H1 (cell line): ENCODE results near the gene LENG1. TPM values are rescaled to one million over a fixed set of nuclear protein-coding genes. Genes with fewer than 3 reads are reported as not detected.

Experiments used
- CTCF ChIA-PET: fragments of 300-600 bp; sonication (Branson Sonifier 250); formaldehyde crosslinking; loops from one replicate; lab custom pipeline; 2021; ENCODE audit not compliant: partially characterized antibody; lab: Charles Lee
- POLR2A ChIA-PET: fragments of 300-600 bp; sonication (Branson Sonifier 250); formaldehyde crosslinking; loops from one replicate; lab custom pipeline; 2021; ENCODE audit warnings: inconsistent platforms; ENCODE audit not compliant: partially characterized antibody; lab: Charles Lee
- DNase-seq, 2 experiments: peaks; one replicate each; pipeline versions ENCODE4 v3.0.0 to v3.0.0-alpha.2; 2010 to 2022; ENCODE audit warnings: low spot score in 2 of 2, low read depth in 1 of 2, mixed read lengths in 1 of 2
- FAIRE-seq: peaks from 2 replicates; lab custom pipeline; 2011; peaks lifted over from hg19 to GRCh38; lab: Jason Lieb, UNC
- H2AFZ ChIP-seq: 2 replicates; pipeline ENCODE4 v1.8.1; 2012; ENCODE audit warnings: low read length, inconsistent platforms
- H2AK5ac ChIP-seq: 2 replicates; pipeline ENCODE4 v1.6.1; 2013; ENCODE audit warnings: low read depth, low read length
- H2BK120ac ChIP-seq: replicated peaks from 2 replicates; pipeline ENCODE3; 2013; ENCODE audit warnings: low read depth, low read length, inconsistent platforms
- H2BK12ac ChIP-seq: 2 replicates; pipeline ENCODE4 v1.6.1; 2013; ENCODE audit warnings: low read depth, low read length
- H2BK15ac ChIP-seq: 2 replicates; pipeline ENCODE4 v1.6.1; 2013; ENCODE audit warnings: low read length
- H2BK20ac ChIP-seq: 2 replicates; pipeline ENCODE4 v1.6.1; 2013; ENCODE audit warnings: low read length
- H2BK5ac ChIP-seq: 2 replicates; pipeline ENCODE4 v1.6.1; 2013; ENCODE audit warnings: low read depth, low read length
- H3K14ac ChIP-seq: 2 replicates; pipeline ENCODE4 v1.6.1; 2013; ENCODE audit warnings: inconsistent platforms; ENCODE audit not compliant: insufficient read length
- H3K18ac ChIP-seq: 2 replicates; pipeline ENCODE4 v1.6.1; 2013; ENCODE audit warnings: low read length; ENCODE audit errors: extremely low read depth
- H3K23ac ChIP-seq: 2 replicates; pipeline ENCODE4 v1.6.1; 2013; ENCODE audit warnings: inconsistent platforms; ENCODE audit not compliant: insufficient read length
- H3K23me2 ChIP-seq: 2 replicates; pipeline ENCODE4 v1.6.1; 2013; ENCODE audit warnings: low read depth, low read length
- H3K27ac ChIP-seq: 2 replicates; pipeline ENCODE4 v1.6.1; 2011; ENCODE audit warnings: low read depth, low read length, inconsistent platforms
- H3K27me3 ChIP-seq, 4 experiments: replicated peaks in 1 of 4; 1 replicate in 1 of 4; 2 replicates in 3 of 4; pipeline versions ENCODE4 v1.6.1 to v1.8.1; 2011 to 2013; ENCODE audit warnings: low read length in 3 of 4, mild to moderate bottlenecking in 3 of 4, inconsistent platforms in 2 of 4, mixed read lengths in 2 of 4, moderate library complexity in 1 of 4; ENCODE audit not compliant: control insufficient read depth in 3 of 4, insufficient read depth in 3 of 4; ENCODE audit errors: extremely low read depth in 1 of 4
- H3K36me3 ChIP-seq, 4 experiments: 2 replicates each; pipeline versions ENCODE4 v1.6.1 to v1.8.1; 2011 to 2013; ENCODE audit warnings: mild to moderate bottlenecking in 4 of 4, low read length in 3 of 4, moderate library complexity in 2 of 4, control low read depth in 1 of 4, inconsistent platforms in 1 of 4; ENCODE audit not compliant: insufficient read depth in 4 of 4, control insufficient read depth in 2 of 4
- H3K4ac ChIP-seq: replicated peaks from 2 replicates; pipeline ENCODE3; 2013; ENCODE audit warnings: low read length, low read depth, mixed read lengths, inconsistent platforms; ENCODE audit not compliant: insufficient read length
- H3K4me1 ChIP-seq, 4 experiments: replicated peaks in 1 of 4; 1 replicate in 1 of 4; 2 replicates in 3 of 4; pipeline versions ENCODE4 v1.6.1 to v1.8.1; 2011 to 2013; ENCODE audit warnings: low read length in 3 of 4, inconsistent platforms in 2 of 4, mixed read lengths in 1 of 4; ENCODE audit not compliant: insufficient read depth in 4 of 4, control insufficient read depth in 3 of 4
- H3K4me2 ChIP-seq, 2 experiments: 2 replicates each; pipeline versions ENCODE4 v1.6.1 to v1.8.1; 2011 to 2013; ENCODE audit warnings: low read depth in 2 of 2, low read length in 2 of 2, control low read depth in 1 of 2, inconsistent platforms in 1 of 2, mild to moderate bottlenecking in 1 of 2; ENCODE audit not compliant: insufficient read depth in 1 of 2
- H3K4me3 ChIP-seq, 4 experiments: fragments of 200-600, 300-600 bp in 1 of 4; sonication (generic), shearing (Covaris generic), sonication (Bioruptor Twin) in 1 of 4; 2 replicates each; pipeline versions ENCODE4 v1.5.1 to v1.8.1; 2011 to 2016; ENCODE audit warnings: low read length in 4 of 4, low read depth in 3 of 4, control low read depth in 2 of 4, inconsistent platforms in 2 of 4, mild to moderate bottlenecking in 2 of 4, mixed read lengths in 1 of 4, moderate library complexity in 1 of 4; ENCODE audit not compliant: insufficient read depth in 2 of 4; ENCODE audit errors: extremely low read depth in 1 of 4
- H3K56ac ChIP-seq: replicated peaks from 2 replicates; pipeline ENCODE3; 2013; ENCODE audit warnings: low read depth, mild to moderate bottlenecking, mixed read lengths, low read length, inconsistent platforms; ENCODE audit not compliant: insufficient read length
- H3K79me1 ChIP-seq: 2 replicates; pipeline ENCODE4 v1.6.1; 2013; ENCODE audit warnings: low read depth, low read length, control low read depth
- H3K79me2 ChIP-seq, 2 experiments: 2 replicates each; pipeline versions ENCODE4 v1.6.1 to v1.8.1; 2012 to 2013; ENCODE audit warnings: low read length in 2 of 2, mild to moderate bottlenecking in 2 of 2, inconsistent platforms in 1 of 2; ENCODE audit not compliant: insufficient read depth in 2 of 2, control insufficient read depth in 1 of 2
- H3K9ac ChIP-seq, 4 experiments: replicated peaks in 1 of 4; 1 replicate in 1 of 4; 2 replicates in 3 of 4; pipeline versions ENCODE4 v1.6.1 to v1.8.1; 2011 to 2013; ENCODE audit warnings: low read depth in 3 of 4, low read length in 3 of 4, control low read depth in 2 of 4, mild to moderate bottlenecking in 2 of 4, moderate library complexity in 2 of 4, inconsistent platforms in 1 of 4; ENCODE audit errors: extremely low read depth in 1 of 4
- H3K9me3 ChIP-seq, 2 experiments: 2 replicates each; pipeline versions ENCODE4 v1.6.1 to v1.8.1; 2012 to 2013; ENCODE audit warnings: mild to moderate bottlenecking in 2 of 2, moderate library complexity in 2 of 2, control low read depth in 1 of 2, inconsistent platforms in 1 of 2, low read depth in 1 of 2, low read length in 1 of 2, mixed read lengths in 1 of 2; ENCODE audit not compliant: insufficient read depth in 2 of 2
- H4K20me1 ChIP-seq, 2 experiments: replicated peaks in 1 of 2; 2 replicates each; pipeline versions ENCODE3 to v1.8.1; 2011 to 2013; ENCODE audit warnings: inconsistent platforms in 2 of 2, low read length in 2 of 2, mild to moderate bottlenecking in 1 of 2; ENCODE audit not compliant: insufficient read depth in 2 of 2, control insufficient read depth in 1 of 2
- H4K5ac ChIP-seq: 2 replicates; pipeline ENCODE4 v1.6.1; 2013; ENCODE audit warnings: low read length, low read depth, mixed read lengths, inconsistent platforms; ENCODE audit not compliant: insufficient read length
- H4K8ac ChIP-seq: 2 replicates; pipeline ENCODE4 v1.8.0; 2013; ENCODE audit warnings: mild to moderate bottlenecking, moderate library complexity, low read length, inconsistent platforms; ENCODE audit not compliant: insufficient read depth; ENCODE audit errors: extremely low read depth
- H4K91ac ChIP-seq: replicated peaks from 2 replicates; pipeline ENCODE3; 2013; ENCODE audit warnings: low read length, mixed read lengths, inconsistent platforms; ENCODE audit not compliant: insufficient read length
- CBX8 ChIP-seq: fragments of 300-800, 300-1000 bp; sonication (generic); IDR thresholded peaks from 2 replicates; pipeline ENCODE4 v1.7.1; 2016; ENCODE audit warnings: low read depth, low read length, borderline replicate concordance
- CHD1 ChIP-seq: IDR thresholded peaks from 2 replicates; pipeline ENCODE4 v1.6.1; 2012; ENCODE audit warnings: low read depth, low read length, improper control_type of control experiment
- CREB1 ChIP-seq: IDR thresholded peaks from 2 replicates; pipeline ENCODE4 v1.6.1; 2012; ENCODE audit warnings: inconsistent platforms
- E2F6 ChIP-seq: IDR thresholded peaks from 2 replicates; pipeline ENCODE4 v1.6.1; 2012; ENCODE audit warnings: inconsistent platforms
- GTF2F1 ChIP-seq: IDR thresholded peaks from 2 replicates; pipeline ENCODE4 v1.6.1; 2012; ENCODE audit warnings: low read depth, low read length, improper control_type of control experiment, borderline replicate concordance
- HDAC6 ChIP-seq: IDR thresholded peaks from one replicate; pipeline ENCODE4 v1.7.1; 2012; ENCODE audit warnings: low read depth, mild to moderate bottlenecking, inconsistent platforms, low read length, moderate library complexity
- PHF8 ChIP-seq: fragments of 200-600 bp; sonication (generic); conservative IDR thresholded peaks from 2 replicates; pipeline ENCODE4 v1.7.1; 2012; ENCODE audit warnings: low read depth, mild to moderate bottlenecking, inconsistent platforms, low read length, moderate library complexity
- RBBP5 ChIP-seq: IDR thresholded peaks from 2 replicates; pipeline ENCODE4 v1.7.1; 2012; ENCODE audit warnings: low read depth, mild to moderate bottlenecking, inconsistent platforms, low read length, moderate library complexity, borderline replicate concordance
- SAP30 ChIP-seq: fragments of 300-600 bp; sonication (generic); IDR thresholded peaks from 2 replicates; pipeline ENCODE4 v1.7.1; 2012; ENCODE audit warnings: low read length, moderate library complexity, mild to moderate bottlenecking, inconsistent platforms; ENCODE audit not compliant: insufficient read depth, insufficient replicate concordance
- SIN3A ChIP-seq, 2 experiments: IDR thresholded peaks in 1 of 2; conservative IDR thresholded peaks in 1 of 2; 2 replicates each; pipeline ENCODE4 v1.6.1; 2011 to 2012; ENCODE audit warnings: low read length in 2 of 2, improper control_type of control experiment in 1 of 2, low read depth in 1 of 2, mild to moderate bottlenecking in 1 of 2
- SUZ12 ChIP-seq: fragments of 200-600 bp; sonication (generic); IDR thresholded peaks from 2 replicates; pipeline ENCODE4 v1.6.1; 2012; ENCODE audit warnings: mild to moderate bottlenecking, inconsistent platforms, low read length, moderate library complexity, mixed read lengths
- TBP ChIP-seq: IDR thresholded peaks from 2 replicates; pipeline ENCODE4 v1.6.1; 2011; ENCODE audit warnings: low read depth, low read length, improper control_type of control experiment
- WGBS, 2 experiments: shearing (Covaris generic) in 1 of 2; methylation state at CpG; one replicate each; pipeline versions ENCODE4 v1.1.6 to v1.1.7; 2013 to 2015; ENCODE audit warnings: low lambda C conversion rate in 2 of 2, mixed read lengths in 2 of 2, inconsistent platforms in 1 of 2, low coverage in 1 of 2, missing lambda C conversion rate in 1 of 2; ENCODE audit not compliant: insufficient replicate concordance in 2 of 2, insufficient coverage in 1 of 2, insufficient read length in 1 of 2; ENCODE audit errors: extremely low coverage in 1 of 2, missing lambda C conversion rate in 1 of 2; 5-methylcytosine and 5-hydroxymethylcytosine counted together
- polyA plus RNA-seq, 7 experiments: library from polyadenylated mRNA; depleted of rRNA in 3 of 7; stranded (reverse) in 5 of 7; unstranded in 2 of 7; fragments of >200 nt in 5 of 7; fragments of 200-250 nt in 2 of 7; gene quantifications; 1 replicate in 5 of 7; 2 replicates in 1 of 7; 4 replicates in 1 of 7; pipeline versions ENCODE4 v1.2.1 to v1.2.3, GENCODE V29; 2011 to 2013; ENCODE audit warnings: missing spikeins in 2 of 7, mixed read lengths in 2 of 7
- total RNA-seq: library from RNA; stranded (reverse); fragmentation: NEBNext Ultra II Directional; extraction: Animal tissue kit (Norgen Biotek cat#: 25700); gene quantifications from 2 replicates; pipeline ENCODE4 v1.2.1, GENCODE V29; 2021

LENG1 gene
- total and polyA plus RNA-seq, 2 of the 8 experiments (the other 6 are each of a cell fraction or from before 2014, with no cell fraction given): 1.2 to 4.4 TPM

- H3K4me3 ChIP-seq: no peak overlapping the region
- no peak overlapping the region for H3K4ac ChIP-seq
- no peak overlapping the region for H3K14ac ChIP-seq
- H3K18ac ChIP-seq: no peak overlapping the region
- H3K27ac ChIP-seq: no peak overlapping the region
- H2AK5ac ChIP-seq: no peak overlapping the region
- H2BK5ac ChIP-seq: no peak overlapping the region
- DNase-seq: no peak
- WGBS, 2 experiments: 93% methylated on average over 14 of the region's 19 CpGs; no CpG with 5 or more reads in 1 of the 2 experiments
- peaks cover 51 to 95% (median 83%) of the 10 kb centered on the region in 4 experiments for H3K36me3 ChIP-seq
- no peaks in the 10 kb centered on the region for H3K9me3 ChIP-seq
- no peaks in the 10 kb centered on the region for H3K79me2 ChIP-seq
- H3K23me2 ChIP-seq: no peaks in the 10 kb centered on the region
- no peaks in the 10 kb centered on the region; the same call in 1 of the 2 replicates for H3K79me1 ChIP-seq
- H4K8ac ChIP-seq: no peak overlapping the region; the same call in 1 of the 2 replicates
- no peak overlapping the region for H3K4me2 ChIP-seq
- no peaks in the 10 kb centered on the region for H3K27me3 ChIP-seq
- no peak overlapping the region for H2BK120ac ChIP-seq
- H2AFZ ChIP-seq: no peak overlapping the region
- peaks cover 22 to 37% of the 10 kb centered on the region in 2 experiments for H4K20me1 ChIP-seq
- H2BK20ac ChIP-seq: no peak overlapping the region
- no peak overlapping the region for H2BK15ac ChIP-seq
- no peak overlapping the region for H3K9ac ChIP-seq
- no peak overlapping the region for H4K5ac ChIP-seq
- H2BK12ac ChIP-seq: no peak overlapping the region
- CTCF ChIA-PET: interaction anchor here (1.1 to 2.3 kb wide), 2 partner anchors 9 kb away, joined by 3 to 6 read pairs; no protein-coding TSS in a partner anchor
- no peak for FAIRE-seq
- no peaks in the 10 kb centered on the region for H3K4me1 ChIP-seq
- H3K56ac ChIP-seq: no peak overlapping the region
- POLR2A ChIA-PET: interaction anchor here (0.8 to 14.8 kb wide), 7 partner anchors 9 to 55 kb away, joined by 3 to 348 read pairs (median 3); partner anchors contain the start of genes CNOT3 and LENG1
- no peak overlapping the region for H3K23ac ChIP-seq
- no peak overlapping the region for H4K91ac ChIP-seq
- no peak for TF ChIP-seq GTF2F1
- no peak for TF ChIP-seq E2F6
- no peak for TF ChIP-seq CREB1
- no peak for TF ChIP-seq PHF8
- TF ChIP-seq SIN3A (conservative IDR thresholded peaks at IDR 0.05 in 1 of 2, IDR thresholded peaks at IDR 0.05 in 1 of 2; ENCODE audit: low read depth in 1 of 2, low read length in 2 of 2): no peak
- no peak for TF ChIP-seq SAP30
- TF ChIP-seq RBBP5: no peak
- no peak for TF ChIP-seq CHD1
- TF ChIP-seq TBP: no peak
- no peak for TF ChIP-seq SUZ12
- TF ChIP-seq CBX8: no peak
- TF ChIP-seq HDAC6: no peak
These were observed 11.4 kb downstream of the LENG1 start for GRCh38 chr19:54148158-54148557.
